OCI-M2 (cell line): Measurements from ENCODE around the gene CDK5R2.

Source experiments
- DNase-seq: peaks from one replicate; lab custom pipeline; 2025; ENCODE audit not compliant: unreplicated experiment; lab: John Stamatoyannopoulos, UW

CDK5R2 gene

GRCh38 chr2:219001577-219002394, 42.3 kb downstream of the CDK5R2 start:
- DNase-seq: no peak

- no peak for DNase-seq
These were observed 43.2 kb downstream of the CDK5R2 start for GRCh38 chr2:219002395-219003266.

GRCh38 chr2:219003267-219003634, 43.8 kb downstream of the CDK5R2 start:
- DNase-seq: no peak

- no peak for DNase-seq
These were observed 44.5 kb downstream of the CDK5R2 start for GRCh38 chr2:219003979-219004378.

- DNase-seq: no peak
These were observed 49.8 kb downstream of the CDK5R2 start for GRCh38 chr2:219009294-219009693.

GRCh38 chr2:219010162-219010756, 50.8 kb downstream of the CDK5R2 start:
- DNase-seq: no peak

GRCh38 chr2:219010873-219011272, 51.4 kb downstream of the CDK5R2 start:
- DNase-seq: no peak
